H9 (cell line): ENCODE data around the gene PF4V1. TPM values are rescaled to one million over a fixed set of nuclear protein-coding genes. Genes with fewer than 3 reads are reported as not detected.

Experiments used
- DNase-seq: peaks from one replicate; pipeline ENCODE4 v3.0.0-alpha.2; 2017
- H2AFZ ChIP-seq: one replicate; pipeline ENCODE4 v1.6.1; 2013; ENCODE audit warnings: mild to moderate bottlenecking, low read length, control low read depth, moderate library complexity
- H2AK5ac ChIP-seq: 2 replicates; pipeline ENCODE4 v1.6.1; 2013; ENCODE audit warnings: low read length, control low read depth, mixed read lengths; ENCODE audit not compliant: insufficient read length
- H2BK120ac ChIP-seq: one replicate; pipeline ENCODE4 v1.6.1; 2013; ENCODE audit warnings: low read depth, mild to moderate bottlenecking, low read length, control low read depth, inconsistent platforms; ENCODE audit not compliant: poor library complexity, severe bottlenecking
- H2BK12ac ChIP-seq: 2 replicates; pipeline ENCODE4 v1.6.1; 2013; ENCODE audit warnings: low read length, control low read depth, mixed read lengths, low read depth; ENCODE audit not compliant: insufficient read length
- H2BK15ac ChIP-seq: 2 replicates; pipeline ENCODE4 v1.6.1; 2013; ENCODE audit warnings: low read depth, low read length, control low read depth
- H2BK20ac ChIP-seq: one replicate; pipeline ENCODE4 v1.6.1; 2013; ENCODE audit warnings: low read depth, mild to moderate bottlenecking, low read length, control low read depth, inconsistent platforms; ENCODE audit not compliant: poor library complexity, severe bottlenecking
- H2BK5ac ChIP-seq: 2 replicates; pipeline ENCODE4 v1.6.1; 2013; ENCODE audit warnings: low read length, control low read depth, mixed read lengths; ENCODE audit not compliant: insufficient read length
- H3K14ac ChIP-seq: 2 replicates; pipeline ENCODE4 v1.6.1; 2013; ENCODE audit warnings: low read length, control low read depth; ENCODE audit not compliant: insufficient read depth
- H3K18ac ChIP-seq: 2 replicates; pipeline ENCODE4 v1.6.1; 2013; ENCODE audit warnings: low read depth, mild to moderate bottlenecking, mixed read lengths, low read length, control low read depth; ENCODE audit not compliant: insufficient read length
- H3K23ac ChIP-seq: 2 replicates; pipeline ENCODE4 v1.6.1; 2013; ENCODE audit warnings: low read length, control low read depth, mixed read lengths, low read depth; ENCODE audit not compliant: insufficient read length
- H3K23me2 ChIP-seq: 2 replicates; pipeline ENCODE4 v1.6.1; 2013; ENCODE audit warnings: low read depth, mild to moderate bottlenecking, mixed read lengths, low read length, control low read depth; ENCODE audit not compliant: insufficient read length, poor library complexity, severe bottlenecking
- H3K27ac ChIP-seq: 2 replicates; pipeline ENCODE4 v1.5.1; 2013; ENCODE audit warnings: low read length, control low read depth, mixed read lengths, low read depth; ENCODE audit not compliant: insufficient read length
- H3K27me3 ChIP-seq: 2 replicates; pipeline ENCODE4 v1.6.1; 2013; ENCODE audit warnings: low read length, control low read depth, inconsistent platforms; ENCODE audit not compliant: insufficient read depth
- H3K4ac ChIP-seq: 2 replicates; pipeline ENCODE4 v1.6.1; 2013; ENCODE audit warnings: low read depth, mild to moderate bottlenecking, control low read depth, inconsistent platforms, low read length, moderate library complexity
- H3K4me1 ChIP-seq: 2 replicates; pipeline ENCODE4 v1.6.1; 2013; ENCODE audit warnings: low read length, control low read depth, inconsistent platforms; ENCODE audit not compliant: insufficient read depth
- H3K4me2 ChIP-seq: 2 replicates; pipeline ENCODE4 v1.6.1; 2013; ENCODE audit warnings: low read length, control low read depth, mixed read lengths; ENCODE audit not compliant: insufficient read length, insufficient read depth
- H3K56ac ChIP-seq: 2 replicates; pipeline ENCODE4 v1.6.1; 2013; ENCODE audit warnings: low read depth, mild to moderate bottlenecking, mixed read lengths, low read length, control low read depth; ENCODE audit not compliant: insufficient read length
- H3K79me1 ChIP-seq: 2 replicates; pipeline ENCODE4 v1.6.1; 2013; ENCODE audit warnings: low read depth, mild to moderate bottlenecking, moderate library complexity, low read length, control low read depth, inconsistent platforms; ENCODE audit not compliant: insufficient read depth, poor library complexity, severe bottlenecking
- H3K79me2 ChIP-seq: 2 replicates; pipeline ENCODE4 v1.6.1; 2013; ENCODE audit warnings: low read length, control low read depth, inconsistent platforms; ENCODE audit not compliant: insufficient read depth
- H3K9ac ChIP-seq: 2 replicates; pipeline ENCODE4 v1.6.1; 2013; ENCODE audit warnings: low read length, control low read depth, mixed read lengths; ENCODE audit not compliant: insufficient read length; ENCODE audit errors: extremely low read depth
- H3K9me3 ChIP-seq: one replicate; pipeline ENCODE4 v1.6.1; 2013; ENCODE audit warnings: low read depth, low read length, inconsistent platforms; ENCODE audit not compliant: control insufficient read depth
- H3T11ph ChIP-seq: one replicate; pipeline ENCODE4 v1.6.1; 2013; ENCODE audit warnings: mild to moderate bottlenecking, low read length, control low read depth, inconsistent platforms
- H4K20me1 ChIP-seq: one replicate; pipeline ENCODE4 v1.6.1; 2013; ENCODE audit not compliant: control insufficient read depth, insufficient read length, insufficient read depth
- H4K5ac ChIP-seq: 2 replicates; pipeline ENCODE4 v1.6.1; 2013; ENCODE audit warnings: low read depth, mild to moderate bottlenecking, mixed read lengths, low read length, control low read depth; ENCODE audit not compliant: insufficient read length
- H4K8ac ChIP-seq: replicated peaks from 2 replicates; pipeline ENCODE4 v1.6.1; 2013; ENCODE audit warnings: low read length, control low read depth, mixed read lengths, low read depth; ENCODE audit not compliant: insufficient read length
- H4K91ac ChIP-seq: 2 replicates; pipeline ENCODE4 v1.6.1; 2013; ENCODE audit warnings: low read depth, mild to moderate bottlenecking, moderate library complexity, mixed read lengths, low read length, control low read depth; ENCODE audit not compliant: insufficient read length
- H3K27ac Mint-ChIP-seq, 3 experiments: 2 replicates in 2 of 3; 3 replicates in 1 of 3; pipeline ENCODE4 v1.8.0; 2020 to 2021; ENCODE audit warnings: mixed read lengths in 3 of 3, mild to moderate bottlenecking in 1 of 3, moderate library complexity in 1 of 3
- H3K27me3 Mint-ChIP-seq: 2 replicates; pipeline ENCODE4 v1.8.0; 2021; ENCODE audit warnings: low read depth, mild to moderate bottlenecking, moderate library complexity, mixed read lengths
- H3K36me3 Mint-ChIP-seq, 3 experiments: 2 replicates in 2 of 3; 3 replicates in 1 of 3; pipeline ENCODE4 v1.8.0; 2020 to 2021; ENCODE audit warnings: low read depth in 3 of 3, mixed read lengths in 3 of 3; ENCODE audit not compliant: insufficient read depth in 1 of 3
- H3K4me1 Mint-ChIP-seq, 2 experiments: 2 replicates each; pipeline ENCODE4 v1.8.0; 2020; ENCODE audit warnings: mixed read lengths in 2 of 2
- H3K4me3 Mint-ChIP-seq, 2 experiments: 2 replicates in 1 of 2; 3 replicates in 1 of 2; pipeline ENCODE4 v1.8.0; 2020 to 2021; ENCODE audit warnings: mild to moderate bottlenecking in 2 of 2, mixed read lengths in 2 of 2, moderate library complexity in 1 of 2
- H3K9me3 Mint-ChIP-seq, 2 experiments: 2 replicates in 1 of 2; 3 replicates in 1 of 2; pipeline ENCODE4 v1.8.0; 2020; ENCODE audit warnings: mild to moderate bottlenecking in 2 of 2, mixed read lengths in 2 of 2, moderate library complexity in 1 of 2
- WGBS: extraction: QIAGEN DNeasy Blood & Tissue Kit; methylation state at CpG from one replicate; pipeline ENCODE4 v1.1.7; 2013; ENCODE audit warnings: missing lambda C conversion rate, low lambda C conversion rate, mixed read lengths; ENCODE audit not compliant: insufficient read length; ENCODE audit errors: extremely low coverage; 5-methylcytosine and 5-hydroxymethylcytosine counted together
- total RNA-seq: library from RNA; stranded (reverse); gene quantifications from 2 replicates; pipeline ENCODE4 v1.2.1, GENCODE V29; 2021
- TF ChIP-seq, protein P1 (sequence below): fragments of 200-600 bp; sonication (generic); conservative IDR thresholded peaks from 3 replicates; pipeline ENCODE4 v1.8.0; 2021; ENCODE audit warnings: antibody characterized with exemption, mild to moderate bottlenecking

PF4V1 gene
- total RNA-seq, 1 experiment from 2014 or later, result not detected

DNA sequence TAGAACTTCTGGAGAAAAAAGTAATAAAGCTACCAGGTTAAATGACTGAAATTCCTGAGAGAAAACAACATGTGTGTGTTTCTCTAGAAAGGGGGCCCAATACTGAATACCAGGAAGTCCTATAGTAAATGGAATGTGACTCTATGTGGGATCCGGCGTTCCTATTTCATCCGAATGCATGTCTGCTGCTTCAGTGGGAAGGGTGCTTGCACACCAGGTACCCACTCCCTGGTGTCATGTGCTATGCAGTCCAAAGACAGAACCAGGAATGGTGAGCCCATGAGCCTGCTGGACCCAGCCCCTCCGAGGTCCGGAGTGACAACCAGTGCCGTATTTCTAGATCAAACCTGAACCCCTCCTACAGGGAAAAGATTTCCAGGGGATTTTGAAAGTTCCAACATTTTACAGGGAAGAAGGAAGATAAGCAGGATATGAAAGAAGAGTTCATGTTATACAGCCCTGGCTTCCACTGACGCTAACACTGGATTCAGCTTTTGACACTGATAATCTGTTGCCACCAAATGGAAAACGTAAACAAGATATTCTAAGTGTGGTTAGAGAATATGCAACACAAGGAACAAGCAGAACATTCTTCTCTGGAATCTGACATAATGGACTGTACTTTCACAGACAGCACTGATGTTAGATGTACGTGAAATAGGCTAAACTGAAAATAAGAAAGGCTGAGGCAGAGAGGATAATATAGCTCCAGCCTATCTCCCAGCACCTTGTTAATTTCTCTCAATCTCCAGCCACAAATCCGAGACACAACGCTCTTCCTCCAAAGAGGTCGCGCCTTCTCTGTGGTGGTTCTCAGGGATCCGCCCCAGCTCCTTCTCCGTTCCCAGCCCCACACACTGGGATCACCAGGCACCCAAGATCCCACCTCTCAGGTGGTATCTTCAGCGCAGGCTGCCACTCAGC lies 15.4 kb downstream of the PF4V1 start:
- Histone ChIP-seq H3K23me2 (peaks cover 12% of the 10 kb centered on the region), H2BK5ac (no peak overlapping the region), H4K5ac (no peak overlapping the region), H3T11ph (no peak overlapping the region), H3K18ac (no peak overlapping the region), H2AK5ac (no peak overlapping the region), H3K4me2 (peak overlapping the region; percentile 75), H4K8ac (no peak overlapping the region), H3K23ac (no peak overlapping the region), H3K27me3 (no peaks in the 10 kb centered on the region; the same call in 1 of the 2 replicates), H4K20me1 (no peaks in the 10 kb centered on the region), H3K27ac (no peak overlapping the region), H2BK20ac (no peak overlapping the region), H3K79me2 (no peaks in the 10 kb centered on the region), H2BK12ac (peak overlapping the region; percentile 14), H3K56ac (no peak overlapping the region), H2BK15ac (no peak overlapping the region), H3K79me1 (no peaks in the 10 kb centered on the region), H2AFZ (no peak overlapping the region), H3K9me3 (no peaks in the 10 kb centered on the region), H4K91ac (no peak overlapping the region), H3K14ac (no peak overlapping the region), H2BK120ac (no peak overlapping the region), H3K4me1 (0 out of 2 replicates have a peak, but pooled peaks cover 2% of the 10 kb centered on the region), H3K9ac (peak overlapping the region; percentile 25), H3K4ac (no peak overlapping the region)
- Mint-ChIP-seq H3K4me3 (peak overlapping the region; percentile 80 to 82), H3K27me3 (peaks cover 42% of the 10 kb centered on the region), H3K9me3 (no peaks in the 10 kb centered on the region; a peak in 1 of 5 replicates), H3K27ac (no peak overlapping the region; a peak in 1 of 7 replicates), H3K4me1 (peaks cover 18 to 21% of the 10 kb centered on the region in 2 experiments), H3K36me3 (no peaks in the 10 kb centered on the region)
- no CpG with 5 or more reads among the region's 16 CpGs for WGBS
- TF ChIP-seq, protein P1, sequence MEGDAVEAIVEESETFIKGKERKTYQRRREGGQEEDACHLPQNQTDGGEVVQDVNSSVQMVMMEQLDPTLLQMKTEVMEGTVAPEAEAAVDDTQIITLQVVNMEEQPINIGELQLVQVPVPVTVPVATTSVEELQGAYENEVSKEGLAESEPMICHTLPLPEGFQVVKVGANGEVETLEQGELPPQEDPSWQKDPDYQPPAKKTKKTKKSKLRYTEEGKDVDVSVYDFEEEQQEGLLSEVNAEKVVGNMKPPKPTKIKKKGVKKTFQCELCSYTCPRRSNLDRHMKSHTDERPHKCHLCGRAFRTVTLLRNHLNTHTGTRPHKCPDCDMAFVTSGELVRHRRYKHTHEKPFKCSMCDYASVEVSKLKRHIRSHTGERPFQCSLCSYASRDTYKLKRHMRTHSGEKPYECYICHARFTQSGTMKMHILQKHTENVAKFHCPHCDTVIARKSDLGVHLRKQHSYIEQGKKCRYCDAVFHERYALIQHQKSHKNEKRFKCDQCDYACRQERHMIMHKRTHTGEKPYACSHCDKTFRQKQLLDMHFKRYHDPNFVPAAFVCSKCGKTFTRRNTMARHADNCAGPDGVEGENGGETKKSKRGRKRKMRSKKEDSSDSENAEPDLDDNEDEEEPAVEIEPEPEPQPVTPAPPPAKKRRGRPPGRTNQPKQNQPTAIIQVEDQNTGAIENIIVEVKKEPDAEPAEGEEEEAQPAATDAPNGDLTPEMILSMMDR, result no peak
- DNase-seq, result no peak
